ENCODE measurements around the gene DNAJC30. TPM values are rescaled to one million over a fixed set of nuclear protein-coding genes. Genes with fewer than 3 reads are reported as not detected.

The DNAJC30 gene
- polyA plus RNA-seq, 1 donor (not counting 4 experiments of a cell fraction or from before 2014, with no cell fraction given): 4.9 TPM

- FAIRE-seq: no peak
- peak within 1 kb of the TSS; percentile 83 for H3K27ac ChIP-seq (ENCODE audit: control insufficient read depth, insufficient read depth, low read length)
- no peak for DNase-seq (ENCODE audit: low read depth, low spot score)
- dilution Hi-C loops (cut with MboI; ENCODE audit: extremely low pct_ligation_motif_present, low sequenced_read_pairs): no loop called here
- H4K20me1 ChIP-seq (ENCODE audit: control insufficient read depth, extremely low read depth, insufficient read depth, low read length): peaks cover 25% of the 10 kb centered on the region
- peak within 1 kb of the TSS; percentile 85 to 95 (median 93) for H3K4me3 ChIP-seq (ENCODE audit: control insufficient read depth in 2 of 3, extremely low read depth in 1 of 3, insufficient read depth in 2 of 3, low read depth in 1 of 3, low read length in 3 of 3)
- H3K9me1 ChIP-seq (ENCODE audit: control insufficient read depth, extremely low read depth, insufficient read depth, low read length): peaks cover 10% of the 10 kb centered on the region
- H3K4me1 ChIP-seq (ENCODE audit: control insufficient read depth, extremely low read depth, insufficient read depth, low read length): peaks cover 33% of the 10 kb centered on the region
- no peaks in the 10 kb centered on the region for H3K27me3 ChIP-seq (ENCODE audit: control insufficient read depth, extremely low read depth, insufficient read depth, low read length)
- H3K4me2 ChIP-seq (ENCODE audit: control insufficient read depth, extremely low read depth, insufficient read depth, low read depth, low read length): peak within 1 kb of the TSS; percentile 96
- peaks cover 6 to 8% of the 10 kb centered on the region in 2 experiments for H3K36me3 ChIP-seq (ENCODE audit: control insufficient read depth in 2 of 2, extremely low read depth in 1 of 2, insufficient read depth in 2 of 2, low read length in 2 of 2)
- TF ChIP-seq, protein P1, sequence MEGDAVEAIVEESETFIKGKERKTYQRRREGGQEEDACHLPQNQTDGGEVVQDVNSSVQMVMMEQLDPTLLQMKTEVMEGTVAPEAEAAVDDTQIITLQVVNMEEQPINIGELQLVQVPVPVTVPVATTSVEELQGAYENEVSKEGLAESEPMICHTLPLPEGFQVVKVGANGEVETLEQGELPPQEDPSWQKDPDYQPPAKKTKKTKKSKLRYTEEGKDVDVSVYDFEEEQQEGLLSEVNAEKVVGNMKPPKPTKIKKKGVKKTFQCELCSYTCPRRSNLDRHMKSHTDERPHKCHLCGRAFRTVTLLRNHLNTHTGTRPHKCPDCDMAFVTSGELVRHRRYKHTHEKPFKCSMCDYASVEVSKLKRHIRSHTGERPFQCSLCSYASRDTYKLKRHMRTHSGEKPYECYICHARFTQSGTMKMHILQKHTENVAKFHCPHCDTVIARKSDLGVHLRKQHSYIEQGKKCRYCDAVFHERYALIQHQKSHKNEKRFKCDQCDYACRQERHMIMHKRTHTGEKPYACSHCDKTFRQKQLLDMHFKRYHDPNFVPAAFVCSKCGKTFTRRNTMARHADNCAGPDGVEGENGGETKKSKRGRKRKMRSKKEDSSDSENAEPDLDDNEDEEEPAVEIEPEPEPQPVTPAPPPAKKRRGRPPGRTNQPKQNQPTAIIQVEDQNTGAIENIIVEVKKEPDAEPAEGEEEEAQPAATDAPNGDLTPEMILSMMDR (optimal IDR thresholded peaks at IDR 0.05 in 1 of 3, IDR thresholded peaks at IDR 0.05 in 1 of 3, conservative IDR thresholded peaks at IDR 0.05 in 1 of 3; ENCODE audit: extremely low read depth in 1 of 3, insufficient read depth in 2 of 3, low read length in 3 of 3): no peak
- no peak for TF ChIP-seq EZH2 (IDR thresholded peaks at IDR 0.05; ENCODE audit: low read length)
- peak within 1 kb of the TSS; percentile 89 for H3K9ac ChIP-seq (ENCODE audit: control insufficient read depth, extremely low read depth, insufficient read depth, low read length)
- H3K79me2 ChIP-seq (ENCODE audit: control insufficient read depth, insufficient read depth, low read length): peaks cover 42% of the 10 kb centered on the region
- H3K9me3 ChIP-seq (ENCODE audit: control insufficient read depth, low read depth, low read length): no peaks in the 10 kb centered on the region
- H2AFZ ChIP-seq (ENCODE audit: control insufficient read depth, low read length): no peak within 1 kb of the TSS
These were observed 35.9 kb upstream of the DNAJC30 start, which contains the start of gene STX1A for GRCh38 chr7:73718905-73719805. Gene STX1A, minus strand, starts transcription at chr7:73719669. Its CDS starts 38 bp downstream, at chr7:73719631.

GRCh38 chr7:73718438-73718881, 35.2 kb upstream of the DNAJC30 start:
- Histone ChIP-seq H3K36me3 (ENCODE audit: control insufficient read depth in 2 of 2, extremely low read depth in 1 of 2, insufficient read depth in 2 of 2, low read length in 2 of 2) (peaks cover 10 to 12% of the 10 kb centered on the region in 2 experiments), H3K9ac (ENCODE audit: control insufficient read depth, extremely low read depth, insufficient read depth, low read length) (peak overlapping the region; percentile 89), H3K27ac (ENCODE audit: control insufficient read depth, insufficient read depth, low read length) (peak overlapping the region; percentile 83), H3K27me3 (ENCODE audit: control insufficient read depth, extremely low read depth, insufficient read depth, low read length) (no peaks in the 10 kb centered on the region), H3K4me3 (ENCODE audit: control insufficient read depth in 2 of 3, extremely low read depth in 1 of 3, insufficient read depth in 2 of 3, low read depth in 1 of 3, low read length in 3 of 3) (peak overlapping the region; percentile 85 to 95 (median 93)), H4K20me1 (ENCODE audit: control insufficient read depth, extremely low read depth, insufficient read depth, low read length) (peaks cover 31% of the 10 kb centered on the region), H3K4me2 (ENCODE audit: control insufficient read depth, extremely low read depth, insufficient read depth, low read depth, low read length) (peak overlapping the region; percentile 96), H3K9me1 (ENCODE audit: control insufficient read depth, extremely low read depth, insufficient read depth, low read length) (peaks cover 14% of the 10 kb centered on the region), H3K9me3 (ENCODE audit: control insufficient read depth, low read depth, low read length) (no peaks in the 10 kb centered on the region), H3K79me2 (ENCODE audit: control insufficient read depth, insufficient read depth, low read length) (peaks cover 47% of the 10 kb centered on the region), H3K4me1 (ENCODE audit: control insufficient read depth, extremely low read depth, insufficient read depth, low read length) (peaks cover 33% of the 10 kb centered on the region), H2AFZ (ENCODE audit: control insufficient read depth, low read length) (no peak overlapping the region)
- FAIRE-seq: no peak
- TF ChIP-seq, protein P1 (optimal IDR thresholded peaks at IDR 0.05 in 1 of 3, IDR thresholded peaks at IDR 0.05 in 1 of 3, conservative IDR thresholded peaks at IDR 0.05 in 1 of 3; ENCODE audit: extremely low read depth in 1 of 3, insufficient read depth in 2 of 3, low read length in 3 of 3): no peak
- no peak for TF ChIP-seq EZH2 (IDR thresholded peaks at IDR 0.05; ENCODE audit: low read length)
- no peak for DNase-seq (ENCODE audit: low read depth, low spot score)
- dilution Hi-C loops (cut with MboI; ENCODE audit: extremely low pct_ligation_motif_present, low sequenced_read_pairs): no loop called here
